Superior temporal gyrus (tissue), 1 donor: ENCODE results near the gene HCFC1.

Experiments used
- DNase-seq: peaks from one replicate; pipeline ENCODE4 v3.0.0-alpha.2; 2016; ENCODE audit errors: extremely low spot score

The HCFC1 gene

DNA sequence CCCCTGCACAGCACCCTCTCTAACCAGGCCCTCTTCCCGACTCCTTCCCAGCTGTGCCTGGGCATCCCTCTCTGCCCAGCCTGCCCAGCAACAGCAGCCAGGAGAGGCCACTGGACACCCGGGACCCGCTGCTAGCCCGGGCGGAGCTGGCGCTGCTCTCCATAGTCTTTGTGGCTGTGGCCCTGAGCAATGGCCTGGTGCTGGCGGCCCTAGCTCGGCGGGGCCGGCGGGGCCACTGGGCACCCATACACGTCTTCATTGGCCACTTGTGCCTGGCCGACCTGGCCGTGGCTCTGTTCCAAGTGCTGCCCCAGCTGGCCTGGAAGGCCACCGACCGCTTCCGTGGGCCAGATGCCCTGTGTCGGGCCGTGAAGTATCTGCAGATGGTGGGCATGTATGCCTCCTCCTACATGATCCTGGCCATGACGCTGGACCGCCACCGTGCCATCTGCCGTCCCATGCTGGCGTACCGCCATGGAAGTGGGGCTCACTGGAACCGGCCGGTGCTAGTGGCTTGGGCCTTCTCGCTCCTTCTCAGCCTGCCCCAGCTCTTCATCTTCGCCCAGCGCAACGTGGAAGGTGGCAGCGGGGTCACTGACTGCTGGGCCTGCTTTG lies 66.0 kb downstream of the HCFC1 start:
- DNase-seq, result no peak

DNA sequence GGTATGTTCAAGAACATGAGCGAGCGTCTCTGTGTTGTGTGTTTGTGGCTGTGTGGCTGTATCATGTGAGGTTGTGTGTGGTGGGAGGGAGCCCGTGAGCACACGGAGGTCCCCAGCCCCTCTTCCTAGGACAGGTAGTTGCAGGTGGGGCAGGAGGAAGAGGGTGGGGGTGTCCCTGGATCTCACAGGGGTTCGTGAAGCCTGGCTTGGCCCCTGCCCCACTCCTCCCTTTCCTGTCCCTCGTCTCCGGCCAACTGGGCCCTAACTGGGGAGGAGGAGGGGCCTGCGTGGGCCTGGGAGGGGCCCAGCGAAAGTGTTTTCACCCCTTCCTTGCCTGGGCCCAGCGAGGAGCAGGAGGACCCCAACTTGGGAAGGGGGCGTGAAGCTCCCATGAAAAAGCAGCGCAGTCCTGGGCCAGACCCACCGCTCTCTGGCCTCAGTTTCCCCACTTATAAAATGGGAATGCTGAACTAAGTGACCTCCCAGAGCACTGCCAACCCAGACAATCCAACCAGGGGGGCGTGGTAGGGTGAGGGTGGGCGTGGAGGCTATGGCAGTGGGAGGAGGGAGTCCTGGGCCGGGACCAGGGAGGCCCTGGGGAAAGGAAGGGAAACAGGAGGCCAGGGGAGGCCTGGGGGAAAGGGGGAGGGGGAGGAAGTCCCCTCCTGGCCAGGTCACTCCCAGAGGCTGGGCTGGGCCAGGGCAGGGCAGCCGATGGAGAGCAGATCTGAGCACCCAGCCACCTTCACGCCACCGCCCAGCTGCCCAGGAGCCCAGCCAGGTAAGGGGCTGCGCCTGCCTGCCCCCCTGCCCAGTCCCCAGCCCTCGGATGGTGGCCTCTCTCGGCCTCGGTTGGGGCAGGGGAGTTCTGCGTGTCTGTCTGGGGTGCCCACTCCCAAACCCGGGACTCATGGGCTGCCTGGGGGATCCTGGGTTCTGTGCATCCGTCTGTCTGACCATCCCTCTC lies 67.3 kb downstream of the HCFC1 start, which contains the start of gene AVPR2:
Gene AVPR2, plus strand, starts transcription at position 683 of the 967 bp plus-strand sequence. CDS start 473 bp downstream, outside the sequence.
- no peak for DNase-seq

DNA sequence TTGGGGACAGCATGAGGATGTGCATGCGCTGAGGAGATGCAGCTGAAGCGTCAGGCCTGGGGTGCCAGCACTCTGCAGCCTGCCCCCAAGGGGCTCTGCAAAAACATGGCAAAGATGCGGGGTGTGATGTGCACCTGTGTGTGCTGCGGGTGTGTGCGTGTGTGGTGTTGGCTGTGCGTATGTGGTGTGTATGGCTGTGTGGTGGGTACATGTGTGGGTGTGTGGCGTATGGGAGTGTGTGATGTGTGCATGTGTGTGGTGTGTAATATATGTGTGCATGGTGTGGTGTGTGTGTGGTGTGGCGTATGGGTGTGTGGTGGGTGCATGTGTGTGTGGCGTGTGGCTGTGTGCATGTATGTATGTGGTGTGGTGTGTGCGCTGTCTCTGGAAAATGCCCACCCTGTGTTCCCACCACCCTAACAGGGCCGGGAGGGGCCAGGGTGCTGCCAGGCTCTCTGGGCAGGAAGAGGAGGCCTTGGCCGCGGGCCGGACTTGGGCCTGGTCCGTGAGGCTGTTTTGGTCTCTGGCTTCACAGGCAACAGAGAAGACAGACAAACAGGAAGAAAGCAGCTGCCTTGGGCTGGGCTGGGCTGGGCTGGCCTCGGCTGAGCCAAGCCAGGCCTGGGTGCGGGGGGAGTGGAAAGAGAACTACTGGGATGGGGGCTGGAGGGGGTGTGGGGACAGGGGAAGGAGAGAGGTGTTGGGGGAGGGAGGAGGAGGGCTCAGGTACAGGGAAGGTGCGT lies 68.2 kb downstream of the HCFC1 start:
- no peak for DNase-seq

DNA sequence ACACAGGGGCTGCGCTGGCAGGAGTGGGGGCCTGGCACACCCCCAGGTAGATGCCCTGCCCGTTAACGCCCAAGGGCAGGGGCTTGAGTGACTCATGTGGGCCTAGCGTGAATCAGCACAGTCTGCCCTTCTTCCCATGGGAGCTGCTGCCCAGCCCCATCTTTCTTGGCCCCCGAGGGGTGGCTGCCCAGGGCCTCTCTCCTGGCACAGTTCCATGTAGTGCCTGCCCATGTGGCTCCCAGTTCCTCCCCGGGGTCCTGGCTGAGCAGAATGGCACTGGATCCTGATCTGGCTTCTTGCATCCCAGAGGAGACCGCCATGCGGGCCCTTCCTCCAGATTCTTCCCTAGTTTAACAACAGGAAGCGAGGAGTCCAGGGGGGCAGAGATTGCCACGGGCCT lies 69.2 kb downstream of the HCFC1 start:
- DNase-seq, result no peak

DNA sequence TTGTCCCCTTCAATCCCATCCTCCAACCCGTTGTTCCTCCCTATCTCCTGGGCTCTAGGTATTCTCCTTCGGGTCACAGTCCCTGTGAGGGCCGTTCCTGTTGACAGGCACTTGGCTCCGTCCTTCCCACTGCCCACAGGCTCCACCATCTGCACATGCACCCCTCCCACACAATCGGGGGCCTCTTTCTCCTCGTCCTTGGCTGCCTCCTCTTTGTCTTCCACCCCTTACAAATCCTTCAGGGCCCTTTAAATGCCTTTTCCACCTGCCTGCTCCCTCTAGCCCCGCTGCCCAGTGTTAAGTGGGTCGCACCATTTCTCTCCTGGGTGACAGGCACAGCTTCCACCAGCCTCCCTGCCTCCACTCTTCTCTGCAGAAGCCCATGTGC lies 69.9 kb downstream of the HCFC1 start:
- no peak for DNase-seq

DNA sequence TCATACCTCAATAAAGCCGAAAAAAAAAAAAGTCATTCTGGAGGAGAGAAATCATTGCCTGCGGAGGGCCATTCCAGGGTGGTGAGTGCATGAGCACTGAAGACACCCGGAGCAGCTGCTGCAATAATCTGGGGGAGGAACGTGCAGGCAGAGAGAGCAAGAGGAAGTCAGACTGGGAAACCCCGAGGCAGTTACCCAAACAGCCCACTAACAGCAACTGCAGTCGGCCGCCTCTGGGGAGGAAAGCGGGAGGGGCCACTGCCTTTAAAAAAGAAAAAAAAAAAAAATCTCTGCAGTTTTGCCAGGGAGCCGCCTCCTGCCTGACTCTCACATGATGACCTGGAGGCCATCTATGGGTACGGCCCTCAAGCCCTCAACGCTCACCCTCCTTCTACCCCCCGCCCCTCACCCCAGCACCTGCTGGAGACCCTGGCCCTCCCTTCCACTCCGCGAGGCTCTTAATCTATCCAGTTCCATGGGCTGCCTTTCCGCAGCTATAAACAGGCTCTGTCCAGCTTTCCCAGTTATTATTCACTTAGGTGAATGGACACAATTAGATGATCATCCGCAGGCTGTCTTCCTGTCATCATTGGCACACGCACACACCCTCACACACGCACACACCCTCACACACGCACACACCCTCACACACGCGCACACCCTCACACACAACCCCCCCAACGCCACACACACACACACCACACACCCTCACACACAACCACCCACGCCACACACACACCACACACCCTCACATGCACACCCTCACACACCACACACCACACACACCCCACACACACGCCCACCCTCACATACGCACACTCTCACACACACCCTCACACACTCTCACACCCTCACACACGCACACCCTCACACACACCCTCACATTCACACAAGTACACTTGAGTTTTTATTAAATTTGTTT lies 70.5 kb downstream of the HCFC1 start:
- no peak for DNase-seq

DNA sequence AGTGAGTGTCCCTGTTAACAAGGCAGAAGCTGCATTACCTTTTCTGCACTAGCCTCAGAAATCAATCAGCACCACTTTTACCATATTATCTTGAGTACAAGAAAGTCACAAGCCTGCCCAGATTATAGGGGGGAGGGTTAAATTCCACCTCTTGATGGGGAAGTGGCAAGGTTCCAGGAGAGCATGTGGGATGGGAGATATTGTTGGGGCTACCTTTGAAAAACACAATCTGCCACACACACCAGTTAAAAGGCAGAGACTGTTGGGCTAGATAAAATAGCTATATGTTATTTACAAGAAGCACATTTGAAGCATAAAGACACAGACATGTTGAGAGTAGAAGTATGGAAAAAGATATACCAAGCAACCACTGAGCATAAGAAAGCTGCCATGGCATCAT lies 73.7 kb downstream of the HCFC1 start:
- no peak for DNase-seq
